Motor neuron (in vitro differentiated cells): Measurements from ENCODE around the gene AGR3. TPM values are rescaled to one million over a fixed set of nuclear protein-coding genes. Genes with fewer than 3 reads are reported as not detected.

Experiments
- ATAC-seq, 8 experiments: fragments of 200-7000 bp; cut with Tn5 transposase; replicated peaks in 6 of 8; 2 replicates each; pipeline ENCODE4 v1.8.0; 2021; ENCODE audit warnings: mild to moderate bottlenecking in 8 of 8, moderate library complexity in 8 of 8
- H3K27ac ChIP-seq, 2 donors: fragments of 250-450 bp; sonication (Bioruptor Pico); 2 replicates each; pipeline ENCODE4 v1.9.0; 2021; ENCODE audit warnings: antibody characterized with exemption in 2 of 2, mild to moderate bottlenecking in 2 of 2, moderate library complexity in 1 of 2
- H3K4me1 ChIP-seq, 2 donors: fragments of 250-450 bp; sonication (Bioruptor Pico); replicated peaks in 1 of 2; 2 replicates each; pipeline ENCODE4 v1.6.1; 2021; ENCODE audit warnings: antibody characterized with exemption in 2 of 2, mild to moderate bottlenecking in 2 of 2, moderate library complexity in 1 of 2
- H3K4me3 ChIP-seq, 5 donors: fragments of 250-450 bp; sonication (Bioruptor Pico); 2 replicates each; pipeline ENCODE4 v1.9.0; 2021; ENCODE audit warnings: antibody characterized with exemption in 5 of 5, mild to moderate bottlenecking in 5 of 5, moderate library complexity in 4 of 5
- WGBS, 10 experiments: fragments of 450-650 bp; shearing (Covaris generic); methylation state at CpG; one replicate each; pipeline ENCODE4 v1.0.0; 2022; 5-methylcytosine and 5-hydroxymethylcytosine counted together
- in situ Hi-C, 9 experiments: fragments of 400-800 bp; cut with MboI; loops; one replicate each; pipeline ENCODE4 v1.15.0; 2021; ENCODE audit warnings: low sequenced_read_pairs in 9 of 9, low pct_unique_long_range_greater_than_20kb in 2 of 9; ENCODE audit not compliant: unreplicated experiment in 9 of 9
- total RNA-seq, 8 experiments: library from RNA; unstranded; fragments of 300-600 nt; gene quantifications; 2 replicates each; pipeline versions ENCODE4 v1.2.3 to v1.2.4, GENCODE V29; 2022

Gene AGR3
- total RNA-seq, 8 experiments from 2014 or later: 1.3 TPM; not detected in 7

DNA sequence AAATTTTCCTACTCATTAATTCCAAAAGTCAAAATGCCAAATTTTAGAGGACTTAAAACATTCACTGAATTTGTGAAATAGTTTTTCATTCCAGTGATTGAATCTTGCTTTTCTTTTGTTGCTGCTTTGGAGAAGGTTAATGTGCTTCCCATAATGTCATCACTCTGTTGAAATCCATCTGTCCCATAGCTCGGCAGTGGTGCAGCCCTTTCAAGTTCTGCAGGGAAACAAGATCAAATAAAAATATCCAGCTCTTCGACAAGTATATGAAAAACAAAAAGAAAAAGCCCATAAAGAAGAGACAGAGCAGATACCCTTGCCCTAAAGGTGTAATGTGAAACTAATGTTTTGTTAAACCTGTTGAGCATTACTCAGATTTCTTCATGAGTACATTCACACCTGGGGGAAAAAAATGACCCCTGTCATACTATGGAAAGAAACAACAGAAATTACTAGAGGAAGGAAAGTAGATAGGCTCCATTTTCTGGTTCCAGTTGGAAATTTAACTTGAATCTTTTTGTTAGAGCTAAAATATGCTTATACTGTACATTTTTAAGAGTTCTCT lies 35.1 kb downstream of the AGR3 start:
- no peaks in the 10 kb centered on the region for H3K4me1 ChIP-seq
- H3K4me3 ChIP-seq: no peak overlapping the region
- in situ Hi-C loops: no loop called here
- no peak for ATAC-seq
- 9 to 93% (median 66%) methylated on average over 1 to 2 of the region's 2 CpGs for WGBS, 10 experiments
- H3K27ac ChIP-seq: no peak overlapping the region

DNA sequence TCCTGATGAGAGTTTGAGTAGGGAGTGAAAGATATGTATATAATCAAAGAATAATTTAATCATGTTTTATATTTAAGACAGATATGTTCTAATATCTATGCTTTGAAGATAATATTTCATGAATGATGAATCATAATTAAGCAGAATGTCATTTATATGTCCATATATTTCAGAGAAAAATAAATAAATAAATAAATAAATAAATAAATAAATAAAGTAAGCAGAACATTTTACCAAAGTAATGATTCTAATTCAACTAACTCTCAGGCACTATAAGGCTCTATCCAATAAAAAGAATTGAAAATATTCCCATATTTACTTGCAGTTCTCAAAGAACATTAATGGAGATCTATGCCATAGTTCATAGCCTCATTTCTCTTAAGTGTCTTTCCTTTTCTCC lies 36.0 kb downstream of the AGR3 start:
- Histone ChIP-seq H3K27ac (no peak overlapping the region), H3K4me1 (no peaks in the 10 kb centered on the region), H3K4me3 (no peak overlapping the region)
- no peak for ATAC-seq
- in situ Hi-C loops: no loop called here

DNA sequence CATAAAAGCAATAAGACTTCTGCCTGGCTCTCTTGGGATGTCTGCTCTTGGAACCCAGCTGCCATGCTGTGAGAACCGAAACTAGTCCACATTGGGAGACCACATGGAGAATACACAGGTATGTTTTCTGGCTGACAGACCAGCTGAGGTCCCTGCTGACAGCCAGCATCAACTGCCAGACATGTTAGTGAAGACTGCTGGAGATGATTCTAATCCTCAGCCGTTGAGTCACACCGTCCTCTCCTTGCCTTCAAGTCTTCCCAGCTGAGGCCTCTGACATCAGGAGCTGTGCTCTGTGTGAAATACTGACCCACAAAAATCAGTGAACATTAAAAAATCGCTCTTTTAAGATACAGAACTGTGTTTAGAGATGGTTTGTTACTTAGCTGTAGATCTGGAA lies 40.1 kb downstream of the AGR3 start:
- no peak for ATAC-seq
- 60 to 100% (median 81%) methylated on average over 1 to 3 of the region's 4 CpGs; no CpG with 5 or more reads in 1 of the 10 experiments for WGBS, 10 experiments
- in situ Hi-C loops: no loop called here
- Histone ChIP-seq H3K27ac (no peak overlapping the region), H3K4me3 (no peak overlapping the region), H3K4me1 (no peaks in the 10 kb centered on the region)

DNA sequence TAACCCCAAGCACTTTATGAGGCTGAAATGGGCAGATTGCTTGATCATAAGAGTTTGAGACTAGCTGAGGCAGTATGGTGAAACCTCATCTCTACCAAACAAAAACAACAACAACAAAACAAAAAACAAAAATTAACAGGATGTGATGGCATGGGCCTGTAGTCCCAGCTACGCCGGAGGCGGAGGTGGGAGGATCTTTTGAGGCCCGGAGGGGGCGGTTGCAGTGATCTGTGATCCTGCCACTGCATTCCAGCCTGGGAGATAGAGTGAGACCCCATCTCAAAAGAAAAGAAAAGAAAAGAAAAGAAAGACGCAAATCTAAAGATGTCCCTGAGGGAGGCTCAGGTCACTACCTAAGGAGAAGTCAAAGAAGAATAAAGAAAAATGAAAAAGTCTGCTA lies 41.7 kb downstream of the AGR3 start:
- H3K4me1 ChIP-seq: no peaks in the 10 kb centered on the region
- ATAC-seq: no peak
- WGBS, 10 experiments: 67 to 100% (median 89%) methylated on average over 1 to 6 of the region's 6 CpGs; no CpG with 5 or more reads in 2 of the 10 experiments
- no peak overlapping the region for H3K27ac ChIP-seq
- in situ Hi-C loops: no loop called here
- no peak overlapping the region for H3K4me3 ChIP-seq

DNA sequence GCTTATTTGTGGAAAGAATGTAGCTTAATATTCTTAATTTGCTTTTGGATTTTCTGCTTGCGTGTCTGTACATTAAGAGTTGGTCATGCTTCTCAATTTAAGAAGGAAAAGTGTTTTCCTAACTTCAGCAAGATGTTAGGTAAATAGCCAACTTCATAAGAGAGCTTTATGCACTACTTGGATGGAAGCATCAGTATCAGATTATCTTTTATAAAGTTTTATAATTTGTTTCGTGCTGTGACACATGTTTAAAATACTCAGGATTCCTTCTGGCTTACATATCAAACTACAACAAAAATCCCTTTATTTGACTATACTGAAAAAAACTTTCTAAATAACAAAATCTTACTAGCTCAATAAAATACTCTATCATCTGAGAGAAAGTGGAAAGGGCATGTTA lies 42.1 kb downstream of the AGR3 start:
- in situ Hi-C loops: no loop called here
- Histone ChIP-seq H3K4me1 (no peaks in the 10 kb centered on the region), H3K4me3 (no peak overlapping the region), H3K27ac (no peak overlapping the region)
- ATAC-seq: no peak
- WGBS, 10 experiments: 9 to 100% (median 87%) methylated on average over 1 to 2 of the region's 2 CpGs

DNA sequence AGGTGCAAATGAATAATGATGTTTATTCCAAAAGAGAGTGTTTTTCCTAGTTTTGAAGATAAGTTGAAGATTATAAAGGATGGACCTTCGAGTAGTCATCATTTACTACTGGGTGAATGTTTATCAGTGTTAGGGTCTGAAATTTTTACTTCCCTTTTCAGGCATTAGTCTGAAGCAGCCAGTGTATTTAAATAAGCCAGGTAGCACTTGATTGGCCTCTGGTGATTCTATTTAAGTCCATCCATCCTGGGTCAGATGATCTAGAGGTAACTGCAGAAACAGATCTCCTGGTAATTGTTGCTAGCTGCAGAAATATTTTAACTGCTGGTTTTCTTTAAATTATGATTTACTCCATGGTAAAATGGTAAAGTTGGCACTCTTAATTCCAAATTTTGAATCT lies 42.9 kb downstream of the AGR3 start:
- 67 to 100% (median 85%) methylated on average over 1 of the region's 1 CpG; no CpG with 5 or more reads in 4 of the 10 experiments for whole genome bisulfite sequencing, 10 experiments
- no peak overlapping the region for H3K27ac ChIP-seq
- in situ Hi-C loops: no loop called here
- H3K4me1 ChIP-seq: no peaks in the 10 kb centered on the region
- no peak for ATAC-seq
- H3K4me3 ChIP-seq: no peak overlapping the region

DNA sequence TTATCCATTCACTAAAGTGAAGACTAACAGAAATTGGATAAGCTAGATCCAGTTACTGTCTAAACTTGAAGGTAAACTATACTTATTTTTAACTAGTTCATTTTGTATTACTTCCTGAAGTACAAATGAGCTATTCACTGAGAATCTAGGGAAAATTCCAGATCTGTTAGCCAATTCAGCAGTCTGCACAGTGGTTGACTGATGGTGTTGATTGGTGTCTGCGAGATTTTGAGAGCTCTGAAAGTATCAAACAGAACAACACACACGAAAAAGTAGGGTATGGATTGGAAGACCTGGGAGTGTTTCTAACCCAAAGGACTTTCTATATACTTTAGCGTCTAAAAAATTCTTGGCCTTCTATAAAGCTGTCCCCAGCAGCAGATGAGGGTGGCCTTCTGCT lies 43.4 kb downstream of the AGR3 start:
- Histone ChIP-seq H3K4me1 (no peaks in the 10 kb centered on the region), H3K4me3 (no peak overlapping the region), H3K27ac (no peak overlapping the region)
- no peak for ATAC-seq
- 0 to 86% (median 54%) methylated on average over 1 to 3 of the region's 3 CpGs; no CpG with 5 or more reads in 2 of the 10 experiments for WGBS, 10 experiments
- in situ Hi-C loops: no loop called here

DNA sequence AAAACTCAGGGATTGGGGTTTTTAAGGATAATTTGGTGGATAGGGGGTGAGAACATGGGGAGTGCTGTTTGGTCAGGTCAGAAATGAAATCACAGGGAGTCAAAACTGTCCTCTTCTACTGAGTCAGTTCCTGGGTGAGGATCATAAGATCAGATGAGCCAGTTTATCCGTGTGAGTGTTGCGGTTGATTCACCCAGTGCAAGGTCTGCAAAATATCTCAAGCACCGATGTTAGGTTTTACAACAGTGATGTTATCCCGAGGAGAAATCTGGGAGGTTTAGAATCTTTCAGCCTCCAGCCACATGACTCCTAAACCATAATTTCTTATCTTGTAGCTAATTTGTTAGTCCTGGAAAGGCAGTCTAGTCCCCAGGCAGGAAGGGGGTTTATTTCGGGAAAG lies 45.3 kb downstream of the AGR3 start:
- Histone ChIP-seq H3K4me3 (no peak overlapping the region), H3K27ac (no peak overlapping the region), H3K4me1 (no peaks in the 10 kb centered on the region)
- 83 to 100% (median 89%) methylated on average over 1 to 5 of the region's 5 CpGs for WGBS, 10 experiments
- no peak for ATAC-seq
- in situ Hi-C loops: no loop called here

DNA sequence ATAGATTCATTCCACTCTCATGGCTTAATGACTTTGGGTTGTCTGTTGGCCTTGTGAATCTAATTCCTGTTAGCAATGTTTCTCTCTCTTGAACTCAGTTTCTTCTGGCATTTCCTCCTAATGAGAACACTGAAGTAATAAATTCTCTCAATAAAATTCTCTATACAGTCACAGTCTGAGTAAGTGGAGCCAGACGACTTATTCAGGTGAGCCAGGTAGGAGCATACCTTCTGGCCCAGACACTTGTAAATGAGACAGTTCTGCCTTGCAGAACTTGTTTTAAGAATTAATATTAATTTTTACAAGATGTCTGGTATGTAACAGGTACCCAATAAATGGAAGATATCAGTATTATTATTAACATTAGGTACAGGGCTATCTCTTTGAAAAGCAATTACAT lies 48.4 kb downstream of the AGR3 start:
- no peak for ATAC-seq
- in situ Hi-C loops: no loop called here

DNA sequence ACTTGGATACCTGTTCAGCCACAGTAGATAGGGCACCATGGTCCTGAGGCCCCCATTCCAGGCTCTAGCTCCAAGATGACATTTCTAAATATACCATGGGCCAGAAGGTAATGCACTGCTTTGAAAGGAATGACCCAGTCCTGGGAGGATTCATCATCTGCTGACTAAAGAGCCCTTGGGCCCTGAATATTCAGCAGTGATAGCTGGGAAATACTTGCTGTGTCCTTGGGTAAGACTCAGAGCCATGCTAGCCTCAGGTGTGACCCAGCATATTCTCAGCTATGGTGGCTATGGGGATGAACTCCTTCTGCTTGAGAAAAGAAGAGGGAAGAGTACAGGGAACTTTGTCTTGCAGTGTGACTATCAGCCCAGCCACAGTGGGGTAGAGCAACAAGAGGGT lies 55.7 kb downstream of the AGR3 start:
- no peaks in the 10 kb centered on the region for H3K4me1 ChIP-seq
- no peak overlapping the region for H3K4me3 ChIP-seq
- ATAC-seq: peak in 3 of 8 experiments; percentile 33 to 94 (median 91)
- in situ Hi-C loops: no loop called here
- no peak overlapping the region for H3K27ac ChIP-seq

More for the DNA sequence above, 48.4 kb downstream of the AGR3 start:
- H3K4me3 ChIP-seq: no peak overlapping the region
- WGBS, 10 experiments: 0 to 100% (median 100%) methylated on average over 1 of the region's 1 CpG; no CpG with 5 or more reads in 3 of the 10 experiments
- H3K4me1 ChIP-seq: no peaks in the 10 kb centered on the region
- no peak overlapping the region for H3K27ac ChIP-seq

DNA sequence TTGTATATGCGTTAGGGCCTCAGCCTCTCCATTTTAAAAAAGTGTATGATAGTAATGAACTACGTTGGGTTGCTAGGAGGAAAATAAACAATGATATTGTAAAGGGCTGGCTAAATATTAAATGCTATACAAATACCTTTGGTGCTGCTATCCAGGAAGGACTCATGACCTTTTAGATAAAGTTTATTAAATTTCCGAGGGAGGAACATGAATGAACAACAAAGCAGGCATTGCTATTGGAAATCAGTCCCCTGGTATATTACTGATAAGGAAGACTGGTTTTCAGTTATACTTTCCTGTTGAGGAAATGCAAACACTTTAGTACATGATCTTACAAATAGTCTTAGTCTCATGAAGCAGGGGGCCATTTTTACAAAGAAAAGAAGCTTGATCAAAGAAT lies 59.8 kb downstream of the AGR3 start:
- WGBS, 10 experiments: 37 to 85% (median 64%) methylated on average over 2 to 3 of the region's 3 CpGs; no CpG with 5 or more reads in 2 of the 10 experiments
- no peak overlapping the region for H3K4me3 ChIP-seq
- ATAC-seq: no peak
- no peak overlapping the region for H3K27ac ChIP-seq
- in situ Hi-C loops: no loop called here
- no peaks in the 10 kb centered on the region for H3K4me1 ChIP-seq

DNA sequence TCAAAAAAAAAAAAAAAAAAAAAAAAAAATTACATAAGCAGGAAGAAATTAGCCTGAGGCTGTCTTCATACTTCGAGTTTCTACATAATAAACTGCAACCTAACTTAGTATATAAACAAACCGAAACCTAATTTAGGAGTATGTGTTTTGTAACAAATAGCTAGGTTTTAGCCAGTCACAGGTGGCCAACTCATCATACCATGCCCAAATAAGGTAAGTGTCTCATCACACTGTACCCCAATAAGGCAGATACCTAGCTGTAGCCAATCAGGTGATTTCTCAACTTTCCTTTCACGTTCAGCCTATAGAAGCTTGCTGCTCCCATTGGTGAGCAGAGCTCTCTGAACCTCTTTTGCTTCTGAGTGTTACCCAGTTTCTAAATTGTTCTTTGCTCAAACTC lies 63.1 kb downstream of the AGR3 start:
- no peak for ATAC-seq
- in situ Hi-C loops: no loop called here
- Histone ChIP-seq H3K4me3 (no peak overlapping the region), H3K4me1 (no peaks in the 10 kb centered on the region), H3K27ac (no peak overlapping the region)
- WGBS, 10 experiments: 57 to 100% (median 91%) methylated on average over 1 to 3 of the region's 3 CpGs; no CpG with 5 or more reads in 3 of the 10 experiments

DNA sequence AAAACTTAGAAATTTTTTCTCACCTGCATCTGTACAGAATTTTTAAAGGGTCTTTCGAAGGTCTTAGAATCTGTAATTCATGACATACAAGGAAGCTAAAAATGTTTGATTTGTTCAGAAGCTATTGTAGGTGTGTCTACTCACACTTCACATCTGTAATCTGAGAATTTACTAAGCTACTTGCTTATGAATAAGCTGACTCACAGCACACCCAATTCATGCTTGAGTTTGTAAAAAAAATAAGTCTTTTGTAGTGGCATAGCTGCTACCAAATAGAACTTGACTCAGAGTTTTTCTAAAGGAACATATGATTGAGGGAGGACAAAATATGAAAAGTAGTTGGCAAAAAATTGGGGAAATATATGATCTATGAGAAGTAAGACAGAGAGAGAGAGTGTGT lies 64.2 kb downstream of the AGR3 start:
- peak in 3 of 8 experiments; percentile 83 to 100 (median 94) for ATAC-seq
- 0 to 100% (median 86%) methylated on average over 1 of the region's 1 CpG; no CpG with 5 or more reads in 1 of the 10 experiments for WGBS, 10 experiments
- H3K27ac ChIP-seq: no peak overlapping the region
- H3K4me3 ChIP-seq: no peak overlapping the region
- in situ Hi-C loops: no loop called here
- H3K4me1 ChIP-seq: no peaks in the 10 kb centered on the region

DNA sequence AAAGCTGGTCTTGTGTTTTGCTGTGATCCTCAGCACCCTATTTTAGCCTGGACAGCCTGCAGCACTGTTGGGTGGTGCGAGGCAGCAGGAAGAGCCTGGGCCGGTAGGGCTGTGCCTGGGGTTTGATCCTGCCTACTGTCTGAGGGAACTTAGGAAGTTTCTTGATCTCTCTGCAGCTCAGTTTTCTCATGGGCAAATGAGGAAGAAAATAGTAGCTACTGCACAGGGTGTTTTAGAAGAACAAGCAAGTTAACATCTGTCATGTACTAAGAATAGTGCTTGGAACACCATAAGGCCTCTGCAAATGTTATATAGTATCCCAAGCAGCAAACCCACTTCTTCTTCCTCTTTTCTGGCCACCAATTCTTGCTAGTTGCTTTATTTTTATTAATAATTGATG lies 65.0 kb downstream of the AGR3 start:
- ATAC-seq: no peak
- 14 to 83% (median 64%) methylated on average over 1 to 2 of the region's 2 CpGs; no CpG with 5 or more reads in 7 of the 10 experiments for WGBS, 10 experiments
- Histone ChIP-seq H3K4me1 (no peaks in the 10 kb centered on the region), H3K4me3 (no peak overlapping the region), H3K27ac (no peak overlapping the region)
- in situ Hi-C loops: no loop called here
